HG03439 (cell line): ENCODE data around the gene TRIM61.

Experiments used
- ATAC-seq: cut with Tn5 transposase; IDR thresholded peaks from one replicate; pipeline ENCODE4 v1.9.1; 2021; ENCODE audit warnings: mild to moderate bottlenecking, moderate library complexity; ENCODE audit not compliant: unreplicated experiment

The TRIM61 gene

DNA sequence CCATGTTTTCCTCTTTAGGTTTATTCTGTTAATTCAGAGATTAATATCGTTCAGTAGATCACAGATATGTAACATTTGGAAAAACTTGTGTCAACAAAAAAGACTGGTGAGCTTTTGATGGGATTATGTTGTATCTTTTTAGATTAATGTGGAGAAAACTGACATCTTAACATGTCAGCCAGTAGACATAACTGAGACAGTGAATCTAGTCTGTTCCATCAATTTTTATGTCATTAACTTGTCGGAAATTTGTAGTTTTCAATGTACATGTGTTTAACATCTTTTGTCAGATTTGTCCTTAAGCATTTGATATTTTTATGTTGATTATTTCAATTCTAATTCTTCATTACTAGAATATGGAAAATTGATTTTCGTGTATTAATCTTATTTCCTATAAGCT is 58.5 kb downstream of the TRIM61 start:
- no peak for ATAC-seq
